ENCODE results near the gene PITPNM2. TPM values are rescaled to one million over a fixed set of nuclear protein-coding genes. Genes with fewer than 3 reads are reported as not detected.

PITPNM2 gene
- total and polyA plus RNA-seq, 9 of the 15 experiments (the other 6 are each of a cell fraction or from before 2014, with no cell fraction given): 0.03 to 10.8 (median 2.9) TPM

DNA sequence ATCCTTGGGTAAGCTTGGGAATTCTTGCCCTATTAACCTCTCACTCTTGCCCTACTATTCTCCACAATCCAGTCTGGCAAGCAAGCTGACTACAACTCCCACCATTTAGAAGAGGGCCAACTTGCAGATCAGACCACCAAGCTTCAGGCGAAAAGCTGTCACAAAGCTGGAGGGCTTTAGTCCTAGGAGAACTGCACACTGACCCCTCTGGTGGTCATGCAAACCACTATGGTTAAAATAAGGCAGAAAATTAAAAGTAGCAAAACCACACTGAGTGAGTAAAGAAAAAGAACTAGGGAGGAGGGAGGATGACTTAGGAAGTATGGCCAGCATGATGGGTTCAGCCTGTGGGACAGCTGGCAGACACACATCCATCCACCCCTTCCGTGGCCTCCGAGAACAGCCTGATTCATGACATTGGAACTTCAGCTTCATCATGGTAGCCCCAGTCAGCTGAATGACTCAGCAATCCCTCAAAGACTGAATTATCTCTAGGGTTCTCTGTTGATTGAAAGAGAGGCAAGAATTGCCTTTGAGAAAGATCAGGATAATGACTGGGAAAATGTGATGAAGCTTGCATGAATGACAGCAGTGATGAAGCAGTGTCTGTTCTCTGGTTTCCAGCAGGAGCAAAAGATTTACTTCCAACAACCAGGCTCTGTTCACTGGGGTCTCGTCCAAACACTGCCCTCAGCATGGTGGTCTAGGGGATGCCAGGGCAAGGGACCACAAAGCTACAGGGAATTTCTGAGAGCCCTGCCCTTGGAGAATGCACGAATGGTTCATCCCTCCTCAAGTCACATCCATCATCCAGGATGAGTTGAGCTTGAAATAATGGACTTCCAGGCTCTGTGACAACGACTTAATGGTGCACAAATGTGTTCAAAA lies 24.4 kb downstream of the PITPNM2 start (continued):
- no peak for TF ChIP-seq MCM3 (IDR thresholded peaks at IDR 0.05)
- no peak for TF ChIP-seq ETV6 (IDR thresholded peaks at IDR 0.05; ENCODE audit: borderline replicate concordance in 1 of 2, low read depth in 2 of 2, low read length in 1 of 2)
- no peak for TF ChIP-seq ETV6 (CRISPR knock-in tag; IDR thresholded peaks at IDR 0.05; ENCODE audit: borderline replicate concordance)
- no peak for TF ChIP-seq BDP1 (IDR thresholded peaks at IDR 0.05; ENCODE audit: insufficient read depth, insufficient read length)
- no peak for TF ChIP-seq ZSCAN29 (IDR thresholded peaks at IDR 0.05)
- TF ChIP-seq ZBED1 (IDR thresholded peaks at IDR 0.05): no peak
- TF ChIP-seq MAFG (tag; conservative IDR thresholded peaks at IDR 0.05): peak; percentile 100
- TF ChIP-seq ZNF431 (CRISPR knock-in tag; IDR thresholded peaks at IDR 0.05): no peak
- TF ChIP-seq THRA (IDR thresholded peaks at IDR 0.05): no peak
- no peak for TF ChIP-seq ERF (CRISPR knock-in tag; IDR thresholded peaks at IDR 0.05)
- no peak for TF ChIP-seq PREB (CRISPR knock-in tag; IDR thresholded peaks at IDR 0.05)
- TF ChIP-seq HNRNPUL1 (IDR thresholded peaks at IDR 0.05; ENCODE audit: low read length): no peak
- TF ChIP-seq DMBX1 (CRISPR knock-in tag; IDR thresholded peaks at IDR 0.05; ENCODE audit: borderline replicate concordance): no peak
- TF ChIP-seq, protein P1, sequence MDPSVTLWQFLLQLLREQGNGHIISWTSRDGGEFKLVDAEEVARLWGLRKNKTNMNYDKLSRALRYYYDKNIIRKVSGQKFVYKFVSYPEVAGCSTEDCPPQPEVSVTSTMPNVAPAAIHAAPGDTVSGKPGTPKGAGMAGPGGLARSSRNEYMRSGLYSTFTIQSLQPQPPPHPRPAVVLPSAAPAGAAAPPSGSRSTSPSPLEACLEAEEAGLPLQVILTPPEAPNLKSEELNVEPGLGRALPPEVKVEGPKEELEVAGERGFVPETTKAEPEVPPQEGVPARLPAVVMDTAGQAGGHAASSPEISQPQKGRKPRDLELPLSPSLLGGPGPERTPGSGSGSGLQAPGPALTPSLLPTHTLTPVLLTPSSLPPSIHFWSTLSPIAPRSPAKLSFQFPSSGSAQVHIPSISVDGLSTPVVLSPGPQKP (CRISPR knock-in tag; IDR thresholded peaks at IDR 0.05): no peak
- TF ChIP-seq ZKSCAN3 (CRISPR knock-in tag; IDR thresholded peaks at IDR 0.05): no peak
- no peak for TF ChIP-seq FOXJ2 (tag; IDR thresholded peaks at IDR 0.05)
- TF ChIP-seq ZNF324 (CRISPR knock-in tag; IDR thresholded peaks at IDR 0.05): no peak
- TF ChIP-seq DLX4 (CRISPR knock-in tag; IDR thresholded peaks at IDR 0.05): no peak
- no peak for TF ChIP-seq HCFC1 (IDR thresholded peaks at IDR 0.05; ENCODE audit: low read depth, low read length)
- TF ChIP-seq FOXA3 (CRISPR knock-in tag; conservative IDR thresholded peaks at IDR 0.05 in 1 of 2, IDR thresholded peaks at IDR 0.05 in 1 of 2): no peak
- TF ChIP-seq FUS (optimal IDR thresholded peaks at IDR 0.05; ENCODE audit: low read depth, low read length): no peak
- TF ChIP-seq, protein P2, sequence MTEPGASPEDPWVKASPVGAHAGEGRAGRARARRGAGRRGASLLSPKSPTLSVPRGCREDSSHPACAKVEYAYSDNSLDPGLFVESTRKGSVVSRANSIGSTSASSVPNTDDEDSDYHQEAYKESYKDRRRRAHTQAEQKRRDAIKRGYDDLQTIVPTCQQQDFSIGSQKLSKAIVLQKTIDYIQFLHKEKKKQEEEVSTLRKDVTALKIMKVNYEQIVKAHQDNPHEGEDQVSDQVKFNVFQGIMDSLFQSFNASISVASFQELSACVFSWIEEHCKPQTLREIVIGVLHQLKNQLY (CRISPR knock-in tag; conservative IDR thresholded peaks at IDR 0.05): no peak
- TF ChIP-seq ELF4 (CRISPR knock-in tag; IDR thresholded peaks at IDR 0.05): no peak
- no peak for TF ChIP-seq NFXL1 (CRISPR knock-in tag; IDR thresholded peaks at IDR 0.05)
- no peak for TF ChIP-seq PTBP1 (IDR thresholded peaks at IDR 0.05; ENCODE audit: low read depth, low read length)

Data from K562 (cell line).